Kidney (tissue), 14 donors: ENCODE measurements around the gene NTRK3. TPM values are rescaled to one million over a fixed set of nuclear protein-coding genes. Genes with fewer than 3 reads are reported as not detected.

Source experiments
- DNase-seq, 5 donors: peaks; one replicate each; pipeline ENCODE4 v3.0.0-alpha.2; 2013 to 2020
- FAIRE-seq: peaks from 2 replicates; lab custom pipeline; 2012; peaks lifted over from hg19 to GRCh38; lab: Jason Lieb, UNC
- H3K27ac ChIP-seq, 2 donors: one replicate each; pipeline ENCODE4 v1.7.0; 2013; ENCODE audit warnings: low read depth in 2 of 2, low read length in 2 of 2, inconsistent platforms in 1 of 2
- H3K27me3 ChIP-seq: one replicate; pipeline ENCODE4 v1.7.1; 2013; ENCODE audit warnings: low read length, inconsistent platforms; ENCODE audit not compliant: control insufficient read depth, insufficient read depth
- H3K36me3 ChIP-seq, 3 donors: one replicate each; pipeline versions ENCODE4 v1.7.0 to v1.7.1; 2013; ENCODE audit warnings: low read length in 3 of 3, control low read depth in 1 of 3, inconsistent platforms in 1 of 3; ENCODE audit not compliant: insufficient read depth in 3 of 3, control insufficient read depth in 2 of 3
- H3K4me1 ChIP-seq, 3 donors: one replicate each; pipeline versions ENCODE4 v1.7.0 to v1.7.1; 2013; ENCODE audit warnings: low read length in 3 of 3, inconsistent platforms in 1 of 3, low read depth in 1 of 3; ENCODE audit not compliant: control insufficient read depth in 2 of 3, insufficient read depth in 2 of 3
- H3K4me3 ChIP-seq, 3 donors: one replicate each; pipeline versions ENCODE4 v1.7.0 to v1.8.1; 2013; ENCODE audit warnings: low read length in 3 of 3, control low read depth in 1 of 3, inconsistent platforms in 1 of 3
- H3K9ac ChIP-seq, 3 donors: one replicate each; pipeline versions ENCODE4 v1.7.0 to v1.7.1; 2013; ENCODE audit warnings: low read length in 3 of 3, control low read depth in 1 of 3, inconsistent platforms in 1 of 3
- H3K9me3 ChIP-seq, 3 donors: one replicate each; pipeline versions ENCODE4 v1.7.0 to v1.7.1; 2013; ENCODE audit warnings: low read length in 3 of 3, control low read depth in 1 of 3, inconsistent platforms in 1 of 3; ENCODE audit not compliant: control insufficient read depth in 2 of 3, insufficient read depth in 1 of 3
- intact Hi-C: fragments of 100-400 bp; cut with DNase I; formaldehyde crosslinking; loops from one replicate; pipeline ENCODE4 v1.11.1; 2022
- polyA plus RNA-seq: library from polyadenylated mRNA; stranded (reverse); fragments of 350-450 nt; fragmentation: Illumina TruSeq; extraction: RNeasy Lipid Tissue Mini Kit (QIAGEN cat#74804); gene quantifications from one replicate; pipeline ENCODE4 v1.2.3, GENCODE V29; 2014; ENCODE audit warnings: low read depth, low replicate concordance; ENCODE audit not compliant: insufficient read depth
- total RNA-seq: library from RNA; stranded (reverse); fragmentation: NEBNext Ultra II Directional; extraction: Animal tissue kit (Norgen Biotek cat#: 25700); gene quantifications from one replicate; pipeline ENCODE4 v1.2.1, GENCODE V29; 2021
- TF ChIP-seq, protein P1 (sequence below): IDR thresholded peaks from 3 replicates; pipeline ENCODE4 v1.5.1; 2012; ENCODE audit warnings: mild to moderate bottlenecking, moderate library complexity, borderline replicate concordance; ENCODE audit not compliant: insufficient read depth; ENCODE audit errors: extremely low read depth
- donor health status: control.
- donor health status: control.
- donor health status: control.
- donor health status: control.
- donor health status: control.
- donor health status: DM: yes; HTN: yes; CAD: no.
- donor health status: Normal renal cell carcinoma (clear cell type).

The NTRK3 gene
- total and polyA plus RNA-seq, 2 donors from 2014 or later = 8.9 to 25.5 TPM

DNA sequence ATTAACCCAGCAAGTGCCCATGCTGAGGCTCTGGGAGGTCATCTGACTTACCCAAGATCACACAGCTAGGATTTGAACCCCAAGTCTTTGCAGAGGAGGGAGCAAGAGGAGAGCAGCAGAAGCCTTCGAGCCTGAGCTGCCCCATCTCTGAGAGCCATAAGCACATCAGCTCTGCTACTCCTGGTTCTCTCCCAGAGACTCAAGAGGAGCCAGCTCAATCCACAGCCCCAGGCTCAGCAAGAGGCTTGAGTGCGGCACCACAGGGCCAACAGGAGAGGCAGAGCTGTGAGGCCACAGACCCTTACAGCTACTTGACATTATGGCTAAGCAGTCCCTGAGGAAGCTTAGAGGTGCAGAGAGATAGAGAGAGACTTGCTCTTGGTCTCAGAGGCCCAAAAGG is 15.9 kb upstream of the NTRK3 start:
- Histone ChIP-seq H3K4me1 (no peaks in the 10 kb centered on the region), H3K9me3 (no peaks in the 10 kb centered on the region), H3K4me3 (no peak overlapping the region), H3K27ac (no peak overlapping the region), H3K36me3 (no peaks in the 10 kb centered on the region), H3K27me3 (no peaks in the 10 kb centered on the region), H3K9ac (no peak overlapping the region)
- no peak for DNase-seq
- no peak for FAIRE-seq
- TF ChIP-seq, protein P1, sequence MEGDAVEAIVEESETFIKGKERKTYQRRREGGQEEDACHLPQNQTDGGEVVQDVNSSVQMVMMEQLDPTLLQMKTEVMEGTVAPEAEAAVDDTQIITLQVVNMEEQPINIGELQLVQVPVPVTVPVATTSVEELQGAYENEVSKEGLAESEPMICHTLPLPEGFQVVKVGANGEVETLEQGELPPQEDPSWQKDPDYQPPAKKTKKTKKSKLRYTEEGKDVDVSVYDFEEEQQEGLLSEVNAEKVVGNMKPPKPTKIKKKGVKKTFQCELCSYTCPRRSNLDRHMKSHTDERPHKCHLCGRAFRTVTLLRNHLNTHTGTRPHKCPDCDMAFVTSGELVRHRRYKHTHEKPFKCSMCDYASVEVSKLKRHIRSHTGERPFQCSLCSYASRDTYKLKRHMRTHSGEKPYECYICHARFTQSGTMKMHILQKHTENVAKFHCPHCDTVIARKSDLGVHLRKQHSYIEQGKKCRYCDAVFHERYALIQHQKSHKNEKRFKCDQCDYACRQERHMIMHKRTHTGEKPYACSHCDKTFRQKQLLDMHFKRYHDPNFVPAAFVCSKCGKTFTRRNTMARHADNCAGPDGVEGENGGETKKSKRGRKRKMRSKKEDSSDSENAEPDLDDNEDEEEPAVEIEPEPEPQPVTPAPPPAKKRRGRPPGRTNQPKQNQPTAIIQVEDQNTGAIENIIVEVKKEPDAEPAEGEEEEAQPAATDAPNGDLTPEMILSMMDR = no peak
- intact Hi-C loops = no loop called here

DNA sequence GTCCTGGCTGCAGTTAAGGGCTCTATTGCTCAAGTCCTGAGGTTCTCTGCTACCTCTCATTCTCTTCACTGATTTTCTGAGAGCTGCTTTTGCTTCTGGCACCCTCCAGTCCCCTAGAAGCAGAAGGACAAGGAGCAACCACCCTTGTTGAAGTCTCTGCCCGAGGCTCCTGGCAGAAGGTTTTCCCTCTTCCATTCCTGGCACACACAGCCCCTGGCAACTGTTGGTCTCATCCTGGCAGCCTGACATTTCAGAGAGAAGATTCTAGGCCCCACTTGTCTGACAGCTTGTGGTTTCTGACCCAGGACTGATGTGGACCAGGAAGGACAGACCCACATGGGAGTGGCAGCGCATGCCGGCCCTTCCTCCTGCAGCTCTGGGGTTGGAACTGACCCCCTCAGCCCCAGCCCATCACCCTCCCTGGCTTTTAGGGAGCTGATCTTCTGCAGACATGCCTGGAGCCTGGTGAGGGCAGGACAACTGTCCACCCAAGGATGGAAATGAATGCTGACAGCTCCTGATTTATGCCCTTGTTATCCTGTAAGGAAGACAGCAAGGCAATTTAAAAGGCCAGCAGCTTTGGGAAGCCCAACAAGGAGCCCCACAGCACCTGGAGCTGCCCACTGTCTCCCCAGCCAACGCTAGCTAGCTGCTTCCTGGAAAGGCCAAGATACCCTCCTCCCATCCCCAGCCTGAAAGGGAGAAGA is 13.0 kb upstream of the NTRK3 start:
- TF ChIP-seq, protein P1 = no peak
- Histone ChIP-seq H3K9me3 (no peaks in the 10 kb centered on the region), H3K9ac (no peak overlapping the region), H3K4me1 (no peaks in the 10 kb centered on the region), H3K27ac (no peak overlapping the region), H3K36me3 (no peaks in the 10 kb centered on the region), H3K27me3 (no peaks in the 10 kb centered on the region), H3K4me3 (no peak overlapping the region)
- FAIRE-seq (no peak), DNase-seq (no peak)
- intact Hi-C loops = no loop called here

DNA sequence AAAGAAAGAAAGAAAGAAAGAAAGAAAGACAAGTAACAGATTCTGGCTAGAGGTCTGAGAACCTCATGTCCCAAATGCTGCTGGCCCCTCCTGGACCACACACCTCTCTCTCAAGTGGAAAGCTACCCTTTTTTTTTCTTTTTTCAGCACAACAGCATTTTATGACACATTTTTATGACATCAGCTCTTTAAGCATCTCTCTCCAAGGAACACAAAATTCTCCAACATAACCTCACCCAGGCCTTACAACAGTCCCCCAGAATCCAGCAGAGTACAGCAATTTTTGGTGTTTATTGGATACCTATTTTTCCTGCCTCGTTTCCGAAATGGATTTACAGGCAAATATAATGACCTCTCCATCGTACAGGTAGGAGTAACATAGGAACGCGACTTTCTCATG is 11.2 kb upstream of the NTRK3 start:
- no peaks in the 10 kb centered on the region for H3K4me1 ChIP-seq
- intact Hi-C loops = no loop called here
- H3K9ac ChIP-seq = no peak overlapping the region
- H3K9me3 ChIP-seq = no peaks in the 10 kb centered on the region
- no peak overlapping the region for H3K27ac ChIP-seq
- H3K27me3 ChIP-seq = no peaks in the 10 kb centered on the region
- TF ChIP-seq, protein P1 = no peak
- no peak for DNase-seq
- no peaks in the 10 kb centered on the region for H3K36me3 ChIP-seq
- no peak overlapping the region for H3K4me3 ChIP-seq
- no peak for FAIRE-seq

DNA sequence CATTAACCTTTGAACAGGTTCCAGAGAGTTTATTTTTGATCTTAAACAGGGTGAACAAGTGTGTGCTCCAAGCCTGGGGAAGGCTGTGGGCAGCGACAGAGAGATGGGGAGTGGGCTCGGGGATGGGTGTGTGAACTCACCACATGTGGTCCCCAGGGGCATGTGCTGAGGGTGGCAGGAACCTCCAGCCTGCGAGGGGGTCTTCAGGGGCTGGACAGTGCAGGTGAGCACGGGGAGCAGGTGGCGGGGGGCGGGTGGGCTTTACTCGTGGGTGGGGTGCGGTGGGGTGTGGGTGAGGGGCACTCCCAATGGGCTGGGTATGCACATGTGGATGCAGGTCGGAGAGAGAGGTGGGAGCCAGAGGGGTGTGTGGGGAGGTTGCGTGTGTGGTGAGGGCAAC is 9.6 kb upstream of the NTRK3 start:
- TF ChIP-seq, protein P1 = no peak
- Histone ChIP-seq H3K4me1 (no peaks in the 10 kb centered on the region), H3K9me3 (no peaks in the 10 kb centered on the region), H3K9ac (no peak overlapping the region), H3K4me3 (no peak overlapping the region), H3K27ac (no peak overlapping the region), H3K36me3 (no peaks in the 10 kb centered on the region), H3K27me3 (no peaks in the 10 kb centered on the region)
- DNase-seq = no peak
- FAIRE-seq = no peak
- intact Hi-C loops = no loop called here
